ENCODE results near the gene SLC25A21.

GRCh38 chr14:36855396-36855795, 317.0 kb downstream of the SLC25A21 start:
- TF ChIP-seq, protein P1, sequence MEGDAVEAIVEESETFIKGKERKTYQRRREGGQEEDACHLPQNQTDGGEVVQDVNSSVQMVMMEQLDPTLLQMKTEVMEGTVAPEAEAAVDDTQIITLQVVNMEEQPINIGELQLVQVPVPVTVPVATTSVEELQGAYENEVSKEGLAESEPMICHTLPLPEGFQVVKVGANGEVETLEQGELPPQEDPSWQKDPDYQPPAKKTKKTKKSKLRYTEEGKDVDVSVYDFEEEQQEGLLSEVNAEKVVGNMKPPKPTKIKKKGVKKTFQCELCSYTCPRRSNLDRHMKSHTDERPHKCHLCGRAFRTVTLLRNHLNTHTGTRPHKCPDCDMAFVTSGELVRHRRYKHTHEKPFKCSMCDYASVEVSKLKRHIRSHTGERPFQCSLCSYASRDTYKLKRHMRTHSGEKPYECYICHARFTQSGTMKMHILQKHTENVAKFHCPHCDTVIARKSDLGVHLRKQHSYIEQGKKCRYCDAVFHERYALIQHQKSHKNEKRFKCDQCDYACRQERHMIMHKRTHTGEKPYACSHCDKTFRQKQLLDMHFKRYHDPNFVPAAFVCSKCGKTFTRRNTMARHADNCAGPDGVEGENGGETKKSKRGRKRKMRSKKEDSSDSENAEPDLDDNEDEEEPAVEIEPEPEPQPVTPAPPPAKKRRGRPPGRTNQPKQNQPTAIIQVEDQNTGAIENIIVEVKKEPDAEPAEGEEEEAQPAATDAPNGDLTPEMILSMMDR (IDR thresholded peaks at IDR 0.05): no peak
- no peak for TF ChIP-seq POLR2A (IDR thresholded peaks at IDR 0.05)
- no peak for TF ChIP-seq EP300 (IDR thresholded peaks at IDR 0.05)

All from stomach (tissue), 4 donors.